Measurements from ENCODE around the gene PRDM13. TPM values are rescaled to one million over a fixed set of nuclear protein-coding genes. Genes with fewer than 3 reads are reported as not detected.
A peak's percentile ranks its signal among the peaks of the same experiment; 100 is the strongest.

Gene PRDM13
- total RNA-seq, 1 experiment from 2014 or later, result not detected

GRCh38 chr6:99568103-99568933 is 38.3 kb upstream of the PRDM13 start, which contains the start of gene CCNC:
Gene CCNC (minus strand): TSS chr6:99568660. CDS start chr6:99568527, 133 bp downstream.
- BruUV-seq (replicated peaks), result no TSS peak
- H3K9me3 ChIP-seq (ENCODE audit: control insufficient read depth in 1 of 2, insufficient read depth in 1 of 2, low read depth in 1 of 2, low read length in 2 of 2), result no peaks in the 10 kb centered on the region
- peak within 1 kb of the TSS; percentile 94 to 97 for H3K4me3 ChIP-seq (replicated peaks in 1 of 2; ENCODE audit: low read depth in 1 of 2, low read length in 2 of 2)
- peak within 1 kb of the TSS; percentile 86 for H3K27ac ChIP-seq (ENCODE audit: low read depth, low read length)
- RAD21 ChIA-PET (ENCODE audit: low non-redundant PET in 1 of 2, low total read pairs in 2 of 2, uncharacterized antibody in 2 of 2, unreplicated experiment in 2 of 2), result no interaction called here
- CTCF ChIA-PET, result no interaction called here
- POLR2A ChIA-PET, result interaction anchor here (1.0 to 1.4 kb wide), 6 partner anchors 9 to 144 kb away, joined by 3 to 9 read pairs (median 4); partner anchors contain the start of gene PNISR
- H3K27me3 ChIP-seq (ENCODE audit: insufficient read depth, low read length), result no peaks in the 10 kb centered on the region
- peak; percentile 95 for DNase-seq (ENCODE audit: low read depth, low spot score)
- H3K4me2 ChIP-seq (ENCODE audit: low read length), result peak within 1 kb of the TSS; percentile 82
- H3K4me1 ChIP-seq (ENCODE audit: control insufficient read depth in 1 of 2, insufficient read depth in 2 of 2, low read length in 2 of 2), result peaks cover 0 to 15% of the 10 kb centered on the region in 2 experiments; a peak in 3 of 4 replicates
- intact Hi-C loops (cut with micrococcal nuclease), result loop anchor here (1.0 to 5.0 kb wide), 2 partner anchors 47 to 141 kb away; partner anchors contain the start of gene PNISR
- H3K9me2 ChIP-seq (ENCODE audit: insufficient read depth), result no peaks in the 10 kb centered on the region
- peak within 1 kb of the TSS; percentile 93 for H3K9ac ChIP-seq (ENCODE audit: low read length)
- peak; percentile 97 for ATAC-seq
- peaks cover 10% of the 10 kb centered on the region; the same call in 1 of the 2 replicates for H4K20me1 ChIP-seq (ENCODE audit: insufficient read depth)
- H3K36me3 ChIP-seq (ENCODE audit: control insufficient read depth in 1 of 2, insufficient read depth in 2 of 2, low read length in 2 of 2), result no peaks in the 10 kb centered on the region
- H2AFZ ChIP-seq (ENCODE audit: low read depth, low read length, poor library complexity, severe bottlenecking), result peak within 1 kb of the TSS; percentile 88
- H3K79me2 ChIP-seq (ENCODE audit: insufficient read depth, low read length), result peaks cover 52% of the 10 kb centered on the region
- TF ChIP-seq SRF (IDR thresholded peaks at IDR 0.05; ENCODE audit: low read depth) (no peak), POLR2A (IDR thresholded peaks at IDR 0.05; ENCODE audit: borderline replicate concordance, extremely low read depth, insufficient read depth, insufficient read length) (peak; percentile 85), CEBPB (IDR thresholded peaks at IDR 0.05; ENCODE audit: low read depth) (0 out of 2 replicates have a peak, but pooled peaks have one; percentile 2), ZFX (IDR thresholded peaks at IDR 0.05) (peak; percentile 92), RAD21 (IDR thresholded peaks at IDR 0.05; ENCODE audit: low read depth) (no peak), SP1 (IDR thresholded peaks at IDR 0.05; ENCODE audit: low read depth) (peak; percentile 78), FOSL1 (IDR thresholded peaks at IDR 0.05; ENCODE audit: low read depth) (peak; percentile 16; the same call in 1 of the 2 replicates), CBX3 (IDR thresholded peaks at IDR 0.05; ENCODE audit: low read depth) (peak; percentile 99), CTCF (IDR thresholded peaks at IDR 0.05 in 2 of 3, conservative IDR thresholded peaks at IDR 0.05 in 1 of 3; ENCODE audit: borderline replicate concordance in 1 of 3, insufficient read depth in 1 of 3, low read depth in 2 of 3, low read length in 2 of 3) (no peak), JUND (IDR thresholded peaks at IDR 0.05) (no peak; the same call in none of the 2 replicates), POLR2AphosphoS5 (IDR thresholded peaks at IDR 0.05; ENCODE audit: low read depth, low read length) (peak; percentile 92), EGR1 (IDR thresholded peaks at IDR 0.05; ENCODE audit: low read depth) (no peak), EZH2 (IDR thresholded peaks at IDR 0.05) (no peak), TCF7L2 (IDR thresholded peaks at IDR 0.05; ENCODE audit: borderline replicate concordance, extremely low read depth, insufficient read depth, insufficient read length) (peak; percentile 63), SIN3A (IDR thresholded peaks at IDR 0.05; ENCODE audit: low read depth) (peak; percentile 92), ZNF274 (IDR thresholded peaks at IDR 0.05; ENCODE audit: low read depth, low read length) (no peak), EZH2phosphoT487 (IDR thresholded peaks at IDR 0.05; ENCODE audit: borderline replicate concordance) (no peak), ELF1 (IDR thresholded peaks at IDR 0.05; ENCODE audit: borderline replicate concordance, low read depth) (no peak)
- TF ChIP-seq, protein P1, sequence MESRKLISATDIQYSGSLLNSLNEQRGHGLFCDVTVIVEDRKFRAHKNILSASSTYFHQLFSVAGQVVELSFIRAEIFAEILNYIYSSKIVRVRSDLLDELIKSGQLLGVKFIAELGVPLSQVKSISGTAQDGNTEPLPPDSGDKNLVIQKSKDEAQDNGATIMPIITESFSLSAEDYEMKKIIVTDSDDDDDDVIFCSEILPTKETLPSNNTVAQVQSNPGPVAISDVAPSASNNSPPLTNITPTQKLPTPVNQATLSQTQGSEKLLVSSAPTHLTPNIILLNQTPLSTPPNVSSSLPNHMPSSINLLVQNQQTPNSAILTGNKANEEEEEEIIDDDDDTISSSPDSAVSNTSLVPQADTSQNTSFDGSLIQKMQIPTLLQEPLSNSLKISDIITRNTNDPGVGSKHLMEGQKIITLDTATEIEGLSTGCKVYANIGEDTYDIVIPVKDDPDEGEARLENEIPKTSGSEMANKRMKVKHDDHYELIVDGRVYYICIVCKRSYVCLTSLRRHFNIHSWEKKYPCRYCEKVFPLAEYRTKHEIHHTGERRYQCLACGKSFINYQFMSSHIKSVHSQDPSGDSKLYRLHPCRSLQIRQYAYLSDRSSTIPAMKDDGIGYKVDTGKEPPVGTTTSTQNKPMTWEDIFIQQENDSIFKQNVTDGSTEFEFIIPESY (IDR thresholded peaks at IDR 0.05; ENCODE audit: extremely low read depth, insufficient replicate concordance, low read length), result peak; percentile 98
- TF ChIP-seq, protein P2, sequence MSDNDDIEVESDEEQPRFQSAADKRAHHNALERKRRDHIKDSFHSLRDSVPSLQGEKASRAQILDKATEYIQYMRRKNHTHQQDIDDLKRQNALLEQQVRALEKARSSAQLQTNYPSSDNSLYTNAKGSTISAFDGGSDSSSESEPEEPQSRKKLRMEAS (IDR thresholded peaks at IDR 0.05), result peak; percentile 56; the same call in 1 of the 2 replicates
- TF ChIP-seq, protein P3, sequence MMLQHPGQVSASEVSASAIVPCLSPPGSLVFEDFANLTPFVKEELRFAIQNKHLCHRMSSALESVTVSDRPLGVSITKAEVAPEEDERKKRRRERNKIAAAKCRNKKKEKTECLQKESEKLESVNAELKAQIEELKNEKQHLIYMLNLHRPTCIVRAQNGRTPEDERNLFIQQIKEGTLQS (IDR thresholded peaks at IDR 0.05), result no peak
